MCF 10A (cell line): Measurements from ENCODE around the gene NRK. TPM values are rescaled to one million over a fixed set of nuclear protein-coding genes. Genes with fewer than 3 reads are reported as not detected.
A peak's percentile ranks its signal among the peaks of the same experiment; 100 is the strongest.

Source experiments
- BruUV-seq: library from RNA; stranded (reverse); fragments of 400-500 nt; replicated peaks from 2 replicates; lab custom pipeline; 2021; lab: Mats Ljungman, UMichigan
- CTCF ChIA-PET: fragments of 300-600 bp; sonication (Branson Sonifier 250); formaldehyde crosslinking; extraction: SDS; loops from one replicate; lab custom pipeline; 2021; ENCODE audit warnings: antibody characterized with exemption, inconsistent platforms; lab: Yijun Ruan, JAX
- POLR2A ChIA-PET: fragments of 300-600, 350-650 bp; sonication (Branson Sonifier 250); formaldehyde crosslinking; extraction: SDS; loops from one replicate; lab custom pipeline; 2020; ENCODE audit warnings: antibody characterized with exemption, inconsistent platforms; lab: Yijun Ruan, JAX
- DNase-seq: peaks from one replicate; pipeline ENCODE4 v3.0.0-alpha.2; 2018; ENCODE audit not compliant: unreplicated experiment
- H3K27ac Mint-ChIP-seq: one replicate; pipeline ENCODE4 v1.8.0; 2022; ENCODE audit warnings: mild to moderate bottlenecking, low read depth, mixed read lengths; ENCODE audit not compliant: unreplicated experiment
- H3K27me3 Mint-ChIP-seq: one replicate; pipeline ENCODE4 v1.8.0; 2022; ENCODE audit warnings: mixed read lengths; ENCODE audit not compliant: insufficient read depth, unreplicated experiment
- H3K36me3 Mint-ChIP-seq: one replicate; pipeline ENCODE4 v1.8.0; 2022; ENCODE audit warnings: mild to moderate bottlenecking, moderate library complexity, mixed read lengths; ENCODE audit not compliant: insufficient read depth, unreplicated experiment
- H3K4me1 Mint-ChIP-seq: one replicate; pipeline ENCODE4 v1.8.0; 2022; ENCODE audit warnings: mixed read lengths; ENCODE audit not compliant: insufficient read depth, unreplicated experiment
- H3K4me3 Mint-ChIP-seq: one replicate; pipeline ENCODE4 v1.8.0; 2022; ENCODE audit warnings: mild to moderate bottlenecking, moderate library complexity, mixed read lengths; ENCODE audit not compliant: unreplicated experiment
- H3K9me3 Mint-ChIP-seq: one replicate; pipeline ENCODE4 v1.8.0; 2022; ENCODE audit warnings: mixed read lengths; ENCODE audit not compliant: unreplicated experiment
- intact Hi-C: fragments of 100-400 bp; cut with micrococcal nuclease; formaldehyde crosslinking; loops from 2 replicates; pipeline ENCODE4 v1.14.1; 2022
- total RNA-seq: library from RNA; stranded (reverse); gene quantifications from 2 replicates; pipeline ENCODE4 v1.2.3, GENCODE V29; 2022
- TF ChIP-seq, protein P1 (sequence below): fragments of 200-600 bp; IDR thresholded peaks from one replicate; pipeline ENCODE4 v1.8.0; 2022; ENCODE audit warnings: antibody characterized with exemption, mild to moderate bottlenecking; ENCODE audit not compliant: unreplicated experiment

NRK gene
- total RNA-seq, 1 experiment from 2014 or later, result 0.16 TPM

GRCh38 chrX:105869701-105870100, 47.4 kb downstream of the NRK start:
- H3K9me3 Mint-ChIP-seq, result no peaks in the 10 kb centered on the region

GRCh38 chrX:105870445-105870844, 48.1 kb downstream of the NRK start:
- BruUV-seq, result no TSS peak
- intact Hi-C loops, result loop anchor here (10.0 kb wide), 1 partner anchor 174 kb away; no protein-coding TSS in a partner anchor
- H3K36me3 Mint-ChIP-seq, result no peaks in the 10 kb centered on the region
- ChIA-PET POLR2A (no interaction called here), CTCF (interaction anchor here (0.6 kb wide), 2 partner anchors 8 to 117 kb away, joined by 3 to 4 read pairs; no protein-coding TSS in a partner anchor)
- TF ChIP-seq, protein P1, sequence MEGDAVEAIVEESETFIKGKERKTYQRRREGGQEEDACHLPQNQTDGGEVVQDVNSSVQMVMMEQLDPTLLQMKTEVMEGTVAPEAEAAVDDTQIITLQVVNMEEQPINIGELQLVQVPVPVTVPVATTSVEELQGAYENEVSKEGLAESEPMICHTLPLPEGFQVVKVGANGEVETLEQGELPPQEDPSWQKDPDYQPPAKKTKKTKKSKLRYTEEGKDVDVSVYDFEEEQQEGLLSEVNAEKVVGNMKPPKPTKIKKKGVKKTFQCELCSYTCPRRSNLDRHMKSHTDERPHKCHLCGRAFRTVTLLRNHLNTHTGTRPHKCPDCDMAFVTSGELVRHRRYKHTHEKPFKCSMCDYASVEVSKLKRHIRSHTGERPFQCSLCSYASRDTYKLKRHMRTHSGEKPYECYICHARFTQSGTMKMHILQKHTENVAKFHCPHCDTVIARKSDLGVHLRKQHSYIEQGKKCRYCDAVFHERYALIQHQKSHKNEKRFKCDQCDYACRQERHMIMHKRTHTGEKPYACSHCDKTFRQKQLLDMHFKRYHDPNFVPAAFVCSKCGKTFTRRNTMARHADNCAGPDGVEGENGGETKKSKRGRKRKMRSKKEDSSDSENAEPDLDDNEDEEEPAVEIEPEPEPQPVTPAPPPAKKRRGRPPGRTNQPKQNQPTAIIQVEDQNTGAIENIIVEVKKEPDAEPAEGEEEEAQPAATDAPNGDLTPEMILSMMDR, result no peak
- DNase-seq, result no peak
- no peaks in the 10 kb centered on the region for H3K9me3 Mint-ChIP-seq
- peaks cover 75% of the 10 kb centered on the region for H3K27me3 Mint-ChIP-seq
- H3K4me1 Mint-ChIP-seq, result no peaks in the 10 kb centered on the region
- no peak overlapping the region for H3K27ac Mint-ChIP-seq
- H3K4me3 Mint-ChIP-seq, result no peak overlapping the region

More at GRCh38 chrX:105869701-105870100, 47.4 kb downstream of the NRK start:
- Mint-ChIP-seq H3K27ac (no peak overlapping the region), H3K4me3 (no peak overlapping the region), H3K36me3 (no peaks in the 10 kb centered on the region), H3K4me1 (no peaks in the 10 kb centered on the region), H3K27me3 (peaks cover 75% of the 10 kb centered on the region)
- DNase-seq, result no peak
- TF ChIP-seq, protein P1, result no peak
- intact Hi-C loops, result loop anchor here (10.0 kb wide), 1 partner anchor 175 kb away; no protein-coding TSS in a partner anchor
- POLR2A ChIA-PET, result no interaction called here
- BruUV-seq, result no TSS peak
- CTCF ChIA-PET, result interaction anchor here (0.6 kb wide), 1 partner anchor 7 kb away, joined by 3 read pairs; no protein-coding TSS in a partner anchor

- ChIA-PET POLR2A (no interaction called here), CTCF (no interaction called here)
- Mint-ChIP-seq H3K4me1 (no peaks in the 10 kb centered on the region), H3K27ac (no peak overlapping the region), H3K4me3 (no peak overlapping the region), H3K27me3 (peaks cover 80% of the 10 kb centered on the region), H3K9me3 (no peaks in the 10 kb centered on the region), H3K36me3 (no peaks in the 10 kb centered on the region)
- peak; percentile 35 for DNase-seq
- BruUV-seq, result no TSS peak
- TF ChIP-seq, protein P1, result no peak
- intact Hi-C loops, result loop anchor here (10.0 kb wide), 1 partner anchor 172 kb away; no protein-coding TSS in a partner anchor
Observed at GRCh38 chrX:105872941-105873340, 50.6 kb downstream of the NRK start.

- no TSS peak for BruUV-seq
- Mint-ChIP-seq H3K4me3 (no peak overlapping the region), H3K27ac (no peak overlapping the region), H3K4me1 (no peaks in the 10 kb centered on the region), H3K27me3 (peaks cover 77% of the 10 kb centered on the region), H3K36me3 (no peaks in the 10 kb centered on the region), H3K9me3 (no peaks in the 10 kb centered on the region)
- ChIA-PET CTCF (no interaction called here), POLR2A (no interaction called here)
- TF ChIP-seq, protein P1, result no peak
- DNase-seq, result no peak
- intact Hi-C loops, result loop anchor here (10.0 kb wide), 1 partner anchor 170 kb away; no protein-coding TSS in a partner anchor
Observed at GRCh38 chrX:105874790-105875189, 52.5 kb downstream of the NRK start.
